Neural cell (in vitro differentiated cells): ENCODE data around the gene CPA1.

Experiments used
- CTCF ChIP-seq: fragments of 450-650 bp; IDR thresholded peaks from 2 replicates; pipeline ENCODE4 v1.5.1; 2014; ENCODE audit warnings: antibody characterized with exemption, mild to moderate bottlenecking, moderate library complexity; ENCODE audit not compliant: poor library complexity, severe bottlenecking
- EP300 ChIP-seq: fragments of 450-650 bp; conservative IDR thresholded peaks from 2 replicates; pipeline ENCODE4 v1.6.1; 2014; ENCODE audit warnings: antibody characterized with exemption, mild to moderate bottlenecking, moderate library complexity; ENCODE audit not compliant: poor library complexity, severe bottlenecking
- POLR2AphosphoS5 ChIP-seq: IDR thresholded peaks from 2 replicates; pipeline ENCODE4 v1.6.1; 2012
- REST ChIP-seq: IDR thresholded peaks from 2 replicates; pipeline ENCODE4 v1.6.1; 2012; ENCODE audit warnings: borderline replicate concordance

- no peak for TF ChIP-seq EP300
- TF ChIP-seq POLR2AphosphoS5 = no peak
- no peak for TF ChIP-seq CTCF
- TF ChIP-seq REST = no peak
Measured at GRCh38 chr7:130385600-130386066, 5.3 kb downstream of the CPA1 start.
